ENCODE data around the gene APOA4.

The APOA4 gene

DNA sequence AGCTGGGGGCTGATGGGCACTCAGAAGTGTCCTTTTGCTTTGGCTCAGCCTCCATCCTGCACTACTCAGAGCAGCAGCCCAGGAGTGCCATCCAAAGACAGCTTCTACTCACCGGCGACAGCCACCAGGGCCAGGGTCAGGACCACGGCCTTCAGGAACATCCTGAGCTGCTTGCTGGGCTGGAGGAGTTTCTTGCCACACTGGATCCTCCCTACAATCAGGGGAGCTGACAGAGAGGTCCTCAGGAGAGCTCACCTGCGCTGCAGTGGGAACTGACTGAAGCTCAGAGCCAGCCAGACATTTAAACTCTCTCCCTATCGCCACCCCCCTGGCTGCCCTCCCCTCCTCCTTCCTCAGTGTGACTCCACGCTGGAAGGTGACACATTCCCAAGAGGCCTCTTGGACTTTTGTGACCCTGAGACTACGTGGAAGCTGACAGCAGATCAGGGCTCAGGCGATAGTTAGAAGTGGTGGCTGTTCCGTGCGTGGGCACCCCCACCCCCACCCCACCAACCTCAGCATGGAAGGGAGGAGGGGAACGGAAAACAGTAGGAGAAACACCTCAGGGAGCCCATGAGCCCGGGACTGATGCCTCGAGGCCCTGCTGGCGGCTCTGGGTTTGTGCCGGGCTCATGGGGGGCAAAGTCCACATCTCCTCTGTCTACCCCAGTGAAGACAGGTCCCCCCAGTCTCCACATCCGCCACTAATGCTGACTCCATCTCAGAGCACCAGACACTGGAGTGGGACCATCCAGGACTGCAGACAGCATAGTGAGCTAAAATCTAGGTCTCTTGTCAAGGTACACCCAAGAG, at the start of gene APOA4:
APOA4 (minus strand) TSS at position 274 of the 813 bp plus-strand sequence; CDS start at position 161, 113 bp downstream.
- DNase-seq: no peak

DNA sequence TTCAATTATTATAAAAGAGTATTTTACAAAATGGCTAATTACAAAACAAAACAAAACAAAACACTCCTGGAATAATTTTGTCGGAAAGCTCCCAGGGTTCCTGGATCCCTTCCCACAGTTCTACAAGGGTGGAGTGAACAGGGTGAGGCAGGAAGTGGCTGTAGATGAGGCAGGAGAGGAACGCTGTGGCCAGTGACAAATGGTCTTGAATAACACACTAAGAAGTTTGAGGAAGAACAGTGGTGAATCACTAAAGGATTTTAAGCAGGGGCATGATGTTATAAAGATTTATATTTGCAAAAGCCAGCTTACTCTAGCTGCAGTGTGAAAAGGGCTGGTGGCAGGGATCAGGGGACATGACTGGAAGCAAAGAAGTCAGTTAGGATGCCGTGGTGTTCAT, 48.1 kb upstream of the APOA4 start:
- no peak for DNase-seq

DNA sequence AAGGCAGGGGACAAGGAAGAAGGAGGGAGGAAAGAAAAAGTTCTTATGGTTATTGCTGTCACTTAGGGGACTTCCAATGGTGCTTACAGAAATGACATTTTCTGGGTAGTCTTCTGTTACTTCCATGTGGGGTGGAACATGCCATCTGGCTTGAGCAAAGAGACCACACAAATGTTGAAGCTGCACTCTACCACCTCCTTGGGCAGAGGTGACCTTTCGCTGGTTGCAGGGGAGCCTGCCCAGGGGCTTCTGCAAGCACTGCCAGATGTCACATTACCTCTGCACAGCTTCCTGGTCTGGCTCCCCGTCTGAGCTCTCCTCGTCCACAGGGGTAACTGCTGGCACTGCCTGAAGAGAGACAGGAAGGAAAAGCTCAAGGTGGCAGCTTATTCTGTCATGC, 47.0 kb upstream of the APOA4 start:
- no peak for DNase-seq

DNA sequence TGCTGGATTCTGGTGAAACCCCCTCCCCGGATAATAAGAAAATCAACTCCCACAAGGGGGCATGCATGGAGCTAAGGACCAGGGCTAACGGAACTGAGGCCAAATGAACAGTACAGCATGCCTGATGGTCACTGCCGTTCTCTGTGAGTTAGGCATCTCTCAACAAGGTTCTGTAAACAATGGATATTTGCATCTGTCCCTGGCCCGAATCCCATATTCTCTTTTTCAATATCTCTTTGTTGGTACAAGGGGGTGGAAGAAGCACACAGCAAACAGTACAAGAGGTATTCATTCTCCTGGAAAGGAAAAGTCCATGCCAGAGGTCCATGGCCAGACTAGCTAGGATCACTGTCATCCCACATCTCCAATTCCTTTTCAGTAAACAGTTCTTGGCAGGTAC, 46.5 kb upstream of the APOA4 start:
- no peak for DNase-seq

DNA sequence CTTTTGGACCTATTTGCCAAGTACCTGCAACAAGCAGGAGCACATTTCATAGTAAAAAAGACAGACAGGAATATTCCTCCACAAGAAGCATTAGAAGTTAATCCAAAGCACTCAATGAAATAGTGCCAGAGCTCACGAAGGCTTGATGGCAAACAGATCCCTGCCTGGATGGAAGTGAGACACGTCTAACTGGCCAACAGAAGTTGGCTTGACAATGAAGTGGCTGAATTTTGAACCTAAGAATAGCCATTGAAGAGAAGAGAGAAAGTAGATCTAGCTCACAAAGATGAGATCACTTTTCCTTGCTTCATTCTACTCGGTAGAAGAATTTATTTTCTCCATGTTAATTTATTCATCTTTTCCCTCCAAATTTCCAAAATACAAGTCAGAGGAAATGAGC, 45.0 kb upstream of the APOA4 start:
- DNase-seq: no peak

DNA sequence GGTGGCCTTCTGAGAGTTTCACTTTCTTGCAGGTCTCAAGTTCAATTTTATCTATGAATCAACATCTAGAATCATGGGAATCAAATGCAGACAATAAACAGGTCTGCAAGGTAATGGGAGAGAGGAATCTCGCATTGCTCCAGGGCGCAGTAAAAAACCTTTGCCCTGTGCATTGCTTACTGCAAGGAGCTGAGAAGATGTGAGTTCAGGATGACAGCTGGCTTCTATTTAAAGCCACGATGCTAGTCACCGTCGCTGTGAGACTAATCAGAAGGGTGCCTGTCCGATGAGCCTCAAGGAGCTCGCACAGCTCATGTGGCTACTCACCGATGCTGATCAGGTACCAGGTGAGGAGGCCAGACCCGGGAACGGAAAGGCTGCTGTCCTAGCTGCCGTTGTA, 44.5 kb upstream of the APOA4 start:
- no peak for DNase-seq

DNA sequence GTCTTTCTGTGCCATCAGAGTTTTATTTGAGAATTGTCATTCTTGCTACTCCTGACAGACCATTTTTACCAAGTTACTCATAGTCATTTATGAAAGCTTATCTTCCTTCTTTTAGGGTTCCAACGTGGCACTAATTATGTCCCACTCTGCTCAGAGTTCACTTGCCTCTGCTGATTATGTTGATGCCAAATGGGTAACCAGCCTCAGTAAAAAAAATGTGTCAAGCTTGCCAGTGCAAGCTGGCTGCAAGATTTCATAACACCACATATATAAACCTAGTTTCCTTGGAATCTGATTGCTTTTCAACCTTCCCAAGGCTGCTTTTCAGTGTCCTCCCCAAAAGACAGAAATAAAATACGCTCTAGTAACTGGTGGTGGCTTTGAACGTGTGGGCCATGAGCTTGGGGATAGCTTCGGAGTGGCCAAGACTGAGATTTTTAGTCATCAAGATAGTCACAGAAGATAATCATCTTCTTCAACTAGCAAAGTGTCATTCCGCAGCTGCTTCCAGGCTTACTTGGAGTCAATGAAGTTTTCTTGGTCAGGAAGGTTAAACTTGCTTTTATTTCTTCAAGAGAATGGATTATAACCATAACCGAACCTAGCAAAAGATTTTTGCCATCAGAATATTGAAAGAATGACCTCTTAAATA, 43.8 kb upstream of the APOA4 start:
- DNase-seq: no peak

DNA sequence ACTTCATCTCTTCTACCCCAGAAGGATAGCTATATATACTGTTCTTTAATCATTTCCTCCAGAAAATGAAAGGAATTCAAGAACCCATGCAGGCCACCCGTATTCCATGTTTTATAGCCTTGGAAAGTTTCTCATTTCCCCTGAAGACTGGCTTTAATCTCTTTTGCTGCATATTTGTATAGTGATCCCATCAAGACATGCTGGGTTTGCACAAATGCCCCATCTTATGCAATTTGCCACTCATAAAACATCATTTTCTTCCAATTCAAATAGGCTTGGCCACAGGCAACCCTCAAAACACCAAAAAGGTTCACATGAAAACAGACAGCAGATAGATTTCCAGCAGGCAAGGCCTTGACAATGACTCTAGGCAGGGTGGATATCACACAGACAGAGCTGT, 42.6 kb upstream of the APOA4 start:
- no peak for DNase-seq

DNA sequence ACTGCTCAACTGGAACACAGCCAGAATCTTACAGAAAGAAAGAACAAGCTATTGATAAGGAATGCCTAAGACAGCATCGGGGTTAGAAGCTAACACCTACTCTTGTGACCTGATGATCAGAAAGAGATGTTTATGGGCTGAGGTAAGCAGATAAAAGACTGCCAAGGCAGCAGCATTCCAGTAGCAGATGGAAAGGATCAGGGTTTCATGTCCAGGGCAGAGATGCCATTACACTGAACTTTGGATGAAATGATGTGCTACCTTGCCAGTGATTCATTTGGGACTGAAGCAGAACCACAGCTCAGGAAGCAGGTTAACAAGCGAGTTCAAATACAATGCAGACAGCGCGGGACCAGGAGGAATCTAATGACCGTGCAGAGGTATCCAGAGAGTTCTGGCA, 41.4 kb upstream of the APOA4 start:
- DNase-seq: no peak

DNA sequence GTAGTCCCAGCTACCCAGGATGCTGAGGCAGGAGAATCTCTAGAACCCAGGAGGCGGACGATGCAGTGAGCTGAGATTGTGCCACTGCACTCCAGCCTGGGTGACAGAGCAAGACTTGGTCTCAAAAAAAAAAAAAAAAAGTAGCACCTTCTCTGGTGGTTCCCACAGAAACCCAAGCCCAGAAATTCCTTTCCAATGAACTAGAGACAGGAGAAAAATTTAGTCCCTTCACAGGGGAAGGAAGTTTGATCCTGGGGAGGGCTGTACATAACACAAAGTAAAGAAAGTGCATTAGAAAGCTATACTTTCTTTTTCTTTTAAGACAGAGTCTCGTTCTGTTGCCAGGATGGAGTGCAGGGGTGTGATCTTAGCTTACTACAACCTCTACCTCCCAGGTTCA, 39.8 kb upstream of the APOA4 start:
- DNase-seq: no peak

DNA sequence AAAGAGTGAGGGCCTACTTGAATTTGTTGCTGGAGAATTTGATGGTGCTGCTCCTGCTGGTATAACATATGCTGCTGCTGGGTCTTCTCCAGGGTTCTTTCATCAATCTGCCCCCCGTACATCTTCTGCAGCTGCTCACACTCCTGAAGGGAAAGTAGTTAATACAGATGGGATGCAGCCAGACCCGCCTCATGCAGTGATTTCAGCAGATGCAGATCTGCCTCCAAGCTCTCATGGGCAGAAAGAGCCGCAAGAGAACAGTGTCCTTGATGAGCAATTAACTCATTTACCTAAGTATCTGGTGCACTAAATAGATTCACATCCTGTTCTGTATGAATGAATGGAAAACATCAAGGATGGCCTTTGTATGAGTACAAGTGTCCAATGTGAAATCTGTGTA, 39.1 kb upstream of the APOA4 start:
- no peak for DNase-seq

DNA sequence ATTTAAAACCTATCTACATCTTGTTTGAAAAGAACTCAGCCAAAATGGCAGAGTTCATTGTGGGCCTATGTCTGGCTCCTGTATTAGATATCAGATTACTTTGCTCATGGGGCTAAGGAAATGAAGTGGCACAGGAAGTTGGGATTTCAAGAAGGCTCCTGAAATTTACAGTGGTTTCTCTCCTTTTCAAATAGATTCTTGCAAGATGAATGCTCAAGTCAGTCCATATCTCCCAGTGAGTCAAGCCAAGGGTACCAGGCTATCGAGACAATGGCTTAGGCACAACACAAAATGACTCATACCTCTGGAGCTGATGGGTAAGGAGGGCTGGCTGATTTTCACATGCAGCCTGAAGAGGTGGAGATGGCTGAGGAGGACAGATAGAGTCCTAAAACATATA, 38.4 kb upstream of the APOA4 start:
- DNase-seq: no peak

DNA sequence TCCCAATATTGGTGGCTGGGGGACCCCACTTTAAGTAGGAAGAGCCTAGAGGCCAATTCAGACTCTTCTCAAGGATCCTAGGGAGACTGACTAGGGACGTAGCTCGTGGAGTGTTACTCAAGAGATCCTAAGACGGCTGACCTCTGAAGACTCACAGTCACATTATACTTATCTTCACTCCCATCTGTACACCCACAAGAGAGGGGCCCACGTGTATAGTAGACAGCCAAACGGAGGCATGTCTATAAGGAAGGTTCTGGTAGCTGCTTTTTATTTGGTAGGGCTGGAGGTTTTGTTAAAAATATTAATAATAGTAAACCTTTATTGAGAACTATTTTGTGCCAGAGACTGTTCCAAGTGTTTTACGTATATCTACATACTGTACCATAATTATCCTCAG, 37.2 kb upstream of the APOA4 start:
- no peak for DNase-seq

DNA sequence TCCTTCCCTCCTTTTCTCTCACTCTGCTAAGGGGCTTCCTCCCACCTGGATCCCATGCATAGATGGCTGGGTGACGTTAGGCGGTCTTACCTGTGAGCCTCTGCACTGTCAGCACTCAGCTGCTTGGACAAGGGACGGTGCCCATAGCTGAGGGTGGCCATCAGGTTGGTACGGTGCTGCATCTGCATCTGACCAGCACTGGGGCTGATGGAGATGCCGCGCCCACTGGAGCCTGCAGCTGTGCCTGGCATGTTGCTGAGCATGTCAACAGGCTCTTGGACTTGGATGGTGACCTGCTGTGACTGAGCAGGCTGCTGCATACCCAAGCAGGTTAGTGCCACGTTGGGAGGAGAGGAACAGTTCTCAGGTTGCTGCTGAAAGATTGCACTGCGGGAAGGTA, 36.1 kb upstream of the APOA4 start:
- no peak for DNase-seq

DNA sequence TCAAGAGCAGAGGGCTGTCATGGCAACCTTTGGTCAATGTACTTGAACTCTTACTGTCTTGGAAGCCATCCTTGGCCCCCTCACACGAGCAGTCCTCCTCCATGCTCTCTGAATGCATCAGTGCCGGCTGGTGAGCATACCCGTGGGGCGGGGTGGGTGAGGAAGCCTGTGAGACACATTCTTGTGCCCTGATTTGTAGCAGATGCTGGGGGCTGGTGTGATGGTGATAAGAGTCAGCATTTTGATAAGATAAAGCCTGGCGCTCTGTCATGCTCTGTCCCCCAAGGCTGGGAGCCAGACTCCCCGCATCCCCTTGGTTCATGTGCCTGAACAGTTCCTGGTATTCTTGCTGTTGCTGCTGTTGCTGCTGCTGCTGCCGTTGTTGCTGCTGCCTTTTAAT, 34.8 kb upstream of the APOA4 start:
- no peak for DNase-seq

DNA sequence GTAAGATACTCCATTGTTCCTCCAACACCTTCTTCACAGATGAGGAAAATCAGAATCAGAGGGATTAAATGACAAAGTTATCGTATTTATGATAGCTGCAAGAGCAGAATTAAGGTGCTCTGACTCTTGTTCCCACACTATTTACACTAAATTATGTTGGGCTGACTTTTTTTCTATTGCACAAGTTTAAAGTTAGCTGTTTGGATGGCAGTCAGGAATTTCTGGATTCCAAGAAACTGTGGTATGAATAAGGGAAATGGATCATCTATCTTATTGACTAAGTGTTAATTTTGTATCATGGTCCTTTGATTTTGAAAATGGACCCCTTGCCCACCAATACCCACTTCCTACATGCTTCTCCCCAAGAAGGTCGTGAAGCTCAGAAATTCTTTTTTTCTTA, 34.2 kb upstream of the APOA4 start:
- no peak for DNase-seq

DNA sequence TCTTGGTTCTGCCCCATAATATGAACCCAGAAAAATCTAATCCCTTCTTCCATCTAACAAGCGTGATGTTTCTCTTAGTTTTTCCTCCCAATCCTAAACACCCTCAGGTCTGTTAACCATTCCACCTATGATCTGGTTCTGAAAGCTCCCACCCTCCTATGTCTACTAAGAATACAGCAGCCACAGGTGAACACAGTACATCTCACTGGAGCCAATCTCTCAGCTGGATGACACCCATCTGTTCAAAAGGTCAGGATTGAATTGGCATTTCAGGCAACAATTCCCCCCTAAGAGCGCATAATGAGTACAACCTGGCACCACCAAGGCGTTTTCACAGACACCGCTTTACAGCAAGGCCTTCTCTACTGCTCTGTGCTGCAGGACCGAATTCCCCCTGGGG, 33.3 kb upstream of the APOA4 start:
- DNase-seq: no peak

DNA sequence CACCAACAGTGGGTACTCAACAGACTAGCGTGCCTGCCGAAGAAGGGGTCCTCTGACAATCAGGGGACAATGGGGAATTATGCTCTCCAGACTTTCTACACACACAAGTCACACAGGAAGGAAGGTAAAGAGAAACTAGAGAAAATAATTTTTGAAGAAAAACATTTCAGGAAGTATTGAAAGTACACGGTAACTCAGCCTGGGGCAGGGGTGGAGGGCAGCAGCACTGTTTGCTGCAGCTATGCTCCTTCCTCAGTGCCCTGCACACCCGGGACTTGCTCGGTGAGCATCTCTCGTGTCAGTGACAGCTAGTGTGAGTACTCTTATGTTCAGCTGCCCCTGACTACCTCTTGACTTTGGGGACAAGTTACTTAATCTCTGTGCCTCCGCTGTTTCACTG, 32.3 kb upstream of the APOA4 start:
- DNase-seq: no peak

DNA sequence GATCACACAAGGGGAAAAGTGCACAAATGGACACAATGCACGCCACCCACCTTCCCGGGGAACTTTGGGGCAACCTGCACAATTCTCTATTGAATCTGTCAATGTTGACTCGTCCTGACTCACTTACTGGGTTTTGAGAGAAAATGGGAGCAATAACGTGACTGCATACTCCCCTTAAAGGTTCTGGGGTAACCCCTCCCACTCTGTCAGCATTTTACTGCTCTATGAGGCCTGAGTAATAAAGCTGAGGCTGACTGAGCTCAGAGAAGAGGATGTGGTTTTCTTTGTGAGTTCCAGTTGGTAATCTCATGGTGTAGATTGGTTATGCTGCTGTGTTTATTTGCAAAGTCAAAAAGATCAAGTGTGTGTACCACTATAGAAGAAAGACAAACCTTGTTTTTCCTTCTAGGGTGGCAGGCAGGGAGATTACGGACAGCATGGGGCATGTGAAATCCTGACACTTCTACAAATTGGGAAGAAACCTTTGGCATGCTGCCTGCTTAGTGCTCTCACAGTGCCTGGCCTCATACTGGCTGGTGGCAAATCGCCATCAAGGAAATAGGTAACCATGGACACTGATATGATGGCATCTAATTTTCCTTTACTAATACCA, 30.5 kb upstream of the APOA4 start:
- no peak for DNase-seq

DNA sequence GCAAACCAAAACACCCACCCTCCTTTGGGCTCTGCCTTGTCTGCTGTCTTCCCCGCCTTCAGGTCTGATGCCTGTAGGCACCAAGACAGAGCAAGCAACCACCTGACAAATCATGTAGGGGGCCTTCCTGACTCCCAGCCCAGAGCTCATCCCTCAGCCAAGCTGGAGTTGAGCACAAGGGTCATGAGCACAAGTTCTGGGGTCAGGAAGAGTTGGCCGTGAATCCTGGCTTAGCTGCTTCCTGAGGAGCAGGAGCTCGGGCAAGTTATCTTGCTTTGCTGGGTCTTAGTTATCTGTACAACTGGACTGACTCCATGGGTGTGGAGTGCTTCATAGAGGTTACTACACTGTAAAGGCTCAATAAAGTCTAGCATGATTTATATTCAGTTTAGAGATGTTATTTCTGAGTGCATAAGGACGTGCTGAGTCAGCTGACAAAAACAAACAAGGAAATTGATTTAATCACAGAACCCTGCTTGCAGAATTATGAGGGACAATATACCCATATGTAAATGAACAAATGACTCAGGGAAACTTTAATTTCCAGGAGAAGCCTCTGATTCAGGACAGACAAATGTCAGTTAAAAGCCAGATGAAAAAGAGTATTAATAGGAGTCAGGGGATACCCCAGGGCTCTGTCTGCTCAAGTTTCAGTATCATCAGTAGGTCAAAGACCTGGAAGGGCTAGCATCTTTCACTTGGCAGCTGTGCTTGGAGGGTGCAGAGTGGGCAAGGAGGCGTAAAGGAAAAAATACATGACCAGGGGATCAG, 29.3 kb upstream of the APOA4 start:
- DNase-seq: no peak

DNA sequence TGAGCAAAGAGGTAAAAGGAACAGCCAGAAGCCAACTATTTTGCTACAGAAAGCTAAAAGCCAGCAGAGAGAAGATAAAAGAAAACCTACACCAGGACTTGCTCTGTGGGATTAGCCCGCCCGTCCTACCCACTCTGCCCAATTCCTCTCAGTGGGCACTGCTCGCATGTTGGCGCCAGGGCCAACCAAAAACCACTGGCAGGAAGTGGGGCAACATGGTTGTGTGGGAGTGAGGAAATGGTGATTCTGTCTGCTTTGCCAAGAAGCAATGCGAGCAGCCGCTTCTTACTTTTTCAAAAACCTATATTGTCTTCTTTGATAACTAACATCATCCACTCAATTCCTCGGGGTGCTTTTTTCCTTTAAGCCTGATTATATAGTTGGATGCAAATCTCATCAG, 28.5 kb upstream of the APOA4 start:
- no peak for DNase-seq

DNA sequence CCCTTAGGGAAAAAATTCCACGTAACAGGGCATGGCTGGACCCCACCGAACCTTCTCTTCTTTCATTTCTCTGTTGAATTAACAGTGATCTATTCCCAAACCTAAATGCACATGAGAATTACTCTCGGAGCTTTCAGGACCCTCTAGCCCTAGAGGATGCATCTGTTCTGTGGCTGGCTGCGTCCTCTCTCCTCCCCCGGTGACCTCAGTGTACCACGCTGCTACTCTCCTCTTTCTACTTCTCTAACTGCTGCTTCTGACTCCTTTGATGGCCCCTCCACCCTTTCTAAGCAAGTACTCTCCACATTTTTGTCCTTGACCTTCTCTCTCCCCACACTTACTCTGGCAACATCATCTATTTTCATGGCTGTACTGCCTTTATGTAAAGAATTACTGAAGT, 26.4 kb upstream of the APOA4 start:
- no peak for DNase-seq

DNA sequence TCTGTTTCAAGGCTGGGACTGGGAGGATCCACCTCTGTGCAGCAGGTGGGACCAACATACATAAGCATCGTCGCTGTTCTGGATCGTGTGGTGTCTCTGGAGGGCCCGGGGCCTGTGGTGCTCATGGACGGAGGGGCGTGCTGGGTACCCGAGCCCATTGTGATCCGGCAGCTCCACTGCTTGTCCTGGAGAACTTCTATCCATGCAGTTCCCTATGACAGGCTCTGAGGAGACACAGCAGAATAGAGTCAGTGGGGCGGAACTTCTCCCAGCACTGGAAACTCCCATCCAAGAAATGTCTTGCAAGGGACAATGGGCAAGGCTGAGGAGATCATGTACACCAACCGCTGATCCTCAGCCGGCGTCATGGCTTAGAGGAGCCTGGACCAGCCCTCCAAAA, 26.0 kb upstream of the APOA4 start:
- no peak for DNase-seq

DNA sequence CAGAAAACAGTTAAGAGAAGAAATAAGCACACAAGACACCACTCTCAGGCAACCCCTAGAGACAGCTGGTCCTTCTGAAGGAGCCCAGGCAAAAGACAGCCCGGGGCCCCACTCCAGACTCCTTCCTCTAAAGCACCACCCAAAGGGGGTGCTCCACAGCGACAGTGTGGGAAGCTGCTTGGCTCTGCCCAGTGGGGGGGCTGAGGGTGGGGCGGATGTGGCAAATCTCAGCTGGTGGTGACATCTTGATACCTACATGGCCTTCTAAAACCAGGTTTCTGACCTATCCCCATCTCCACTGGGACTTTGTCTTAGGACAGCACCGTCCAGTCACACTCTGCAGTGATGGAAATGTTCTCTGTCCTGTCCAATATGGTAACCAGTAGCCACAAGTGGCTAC, 24.5 kb upstream of the APOA4 start:
- no peak for DNase-seq

All from NCI-H2227 treated with DMSO at 0.1 percent for 48 hours (cell line).